Adrenal gland (tissue), 12 donors: ENCODE results near the gene KLF12. TPM values are rescaled to one million over a fixed set of nuclear protein-coding genes. Genes with fewer than 3 reads are reported as not detected.

ENCODE experiments used
- DNase-seq, 7 donors: peaks; one replicate each; pipeline ENCODE4 v3.0.0-alpha.2; 2019 to 2020
- H3K27ac ChIP-seq, 5 donors: fragments of 200-600 bp; sonication (generic) in 4 of 5; 1 replicate in 3 of 5; 2 replicates in 2 of 5; pipeline versions ENCODE4 v1.5.1 to v1.8.0; 2016 to 2020; ENCODE audit warnings: mild to moderate bottlenecking in 1 of 5
- H3K27me3 ChIP-seq: fragments of 200-600 bp; 2 replicates; pipeline ENCODE4 v1.8.0; 2021
- H3K36me3 ChIP-seq, 2 donors: fragments of 200-600 bp; replicated peaks in 1 of 2; 1 replicate in 1 of 2; 2 replicates in 1 of 2; pipeline versions ENCODE4 v1.5.1 to v1.8.0; 2018 to 2022
- H3K4me1 ChIP-seq, 2 donors: fragments of 200-600 bp; replicated peaks in 1 of 2; 1 replicate in 1 of 2; 2 replicates in 1 of 2; pipeline versions ENCODE4 v1.5.1 to v1.8.0; 2018 to 2021
- H3K4me3 ChIP-seq, 4 donors: fragments of 200-600 bp; sonication (generic) in 3 of 4; one replicate each; pipeline ENCODE4 v1.5.1; 2016 to 2018
- H3K9me3 ChIP-seq, 3 donors: fragments of 200-600 bp; sonication (generic) in 1 of 3; replicated peaks in 1 of 3; 1 replicate in 2 of 3; 2 replicates in 1 of 3; pipeline versions ENCODE4 v1.5.1 to v1.8.0; 2016 to 2021
- POLR2A ChIP-seq, 2 donors: fragments of 450-650 bp; IDR thresholded peaks; one replicate each; pipeline ENCODE4 v1.6.1; 2017; ENCODE audit warnings: antibody characterized with exemption in 2 of 2, mild to moderate bottlenecking in 2 of 2, moderate library complexity in 1 of 2
- WGBS, 4 donors: extraction: QIAGEN DNeasy Blood & Tissue Kit in 2 of 4; methylation state at CpG; one replicate each; pipeline versions ENCODE4 v1.1.5 to v1.1.7; 2013 to 2017; 5-methylcytosine and 5-hydroxymethylcytosine counted together
- intact Hi-C, 2 donors: fragments of 100-400 bp; cut with DNase I; formaldehyde crosslinking; loops; one replicate each; pipeline versions ENCODE4 v1.14.1 to v1.15.0; 2022 to 2023
- polyA plus RNA-seq, 3 donors: library from polyadenylated mRNA; stranded (reverse); fragments of 200-250 nt in 2 of 3; fragments of 350-450 nt in 1 of 3; fragmentation: Illumina TruSeq in 1 of 3; extraction: RNeasy Lipid Tissue Mini Kit (QIAGEN cat#74804) in 1 of 3; gene quantifications; one replicate each; pipeline ENCODE4 v1.2.3, GENCODE V29; 2013 to 2014
- total RNA-seq, 9 donors: library from RNA; depleted of rRNA in 4 of 9; stranded (reverse); fragments of >200 nt in 4 of 9; fragments of 120-200 nt in 1 of 9; fragmentation: NEBNext Ultra II Directional in 1 of 9; extraction: Animal tissue kit (Norgen Biotek cat#: 25700) in 1 of 9; gene quantifications; one replicate each; pipeline versions ENCODE4 v1.1.0 to v1.2.4, GENCODE V29; 2013 to 2023
- TF ChIP-seq, protein P1 (sequence below), 6 experiments: fragments of 450-650 bp in 4 of 6; fragments of 200-600 bp in 2 of 6; sonication (generic) in 1 of 6; IDR thresholded peaks; 1 replicate in 5 of 6; 2 replicates in 1 of 6; pipeline versions ENCODE4 v1.5.1 to v1.8.0; 2016 to 2021; ENCODE audit warnings: antibody characterized with exemption in 6 of 6, mild to moderate bottlenecking in 2 of 6, moderate library complexity in 1 of 6
- donor health status: healthy with polysubstance abuse.
- donor health status: Bipolar disorder and iron deficiency.
- donor health status: DM: yes; HTN: yes; CAD: no.
- donor health status: DM: no; HTN: no; CAD: no.
- donor health status: DM: no; HTN: no; CAD: no.
- donor health status: DM: yes; HTN: yes; CAD: no.

Gene KLF12
- total and polyA plus RNA-seq, 12 donors: 0.77 to 16.0 (median 4.4) TPM

DNA sequence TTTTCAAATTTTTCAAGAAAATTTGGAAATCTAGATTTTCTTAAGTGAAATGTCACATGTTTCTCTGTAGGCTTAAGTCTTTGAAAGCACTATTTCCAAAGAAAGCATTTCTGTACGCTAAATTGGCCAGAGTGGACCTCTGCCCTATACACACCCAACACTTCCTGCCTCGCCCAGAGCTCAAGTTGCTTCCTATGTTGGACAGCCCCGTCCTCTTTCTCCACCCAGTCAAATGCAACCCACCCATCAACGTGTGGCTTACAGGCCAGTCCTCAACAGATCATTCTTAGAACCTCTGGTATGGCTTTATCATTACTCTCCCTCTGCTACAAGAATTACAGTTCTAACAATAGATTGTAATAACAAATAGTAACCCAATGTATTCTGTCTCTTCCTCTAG, 24.2 kb downstream of the KLF12 start:
- Histone ChIP-seq H3K27ac (no peak overlapping the region), H3K9me3 (no peaks in the 10 kb centered on the region), H3K4me1 (no peaks in the 10 kb centered on the region), H3K36me3 (no peaks in the 10 kb centered on the region), H3K27me3 (no peaks in the 10 kb centered on the region), H3K4me3 (no peak overlapping the region)
- no peak for TF ChIP-seq POLR2A (IDR thresholded peaks at IDR 0.05)
- TF ChIP-seq, protein P1, sequence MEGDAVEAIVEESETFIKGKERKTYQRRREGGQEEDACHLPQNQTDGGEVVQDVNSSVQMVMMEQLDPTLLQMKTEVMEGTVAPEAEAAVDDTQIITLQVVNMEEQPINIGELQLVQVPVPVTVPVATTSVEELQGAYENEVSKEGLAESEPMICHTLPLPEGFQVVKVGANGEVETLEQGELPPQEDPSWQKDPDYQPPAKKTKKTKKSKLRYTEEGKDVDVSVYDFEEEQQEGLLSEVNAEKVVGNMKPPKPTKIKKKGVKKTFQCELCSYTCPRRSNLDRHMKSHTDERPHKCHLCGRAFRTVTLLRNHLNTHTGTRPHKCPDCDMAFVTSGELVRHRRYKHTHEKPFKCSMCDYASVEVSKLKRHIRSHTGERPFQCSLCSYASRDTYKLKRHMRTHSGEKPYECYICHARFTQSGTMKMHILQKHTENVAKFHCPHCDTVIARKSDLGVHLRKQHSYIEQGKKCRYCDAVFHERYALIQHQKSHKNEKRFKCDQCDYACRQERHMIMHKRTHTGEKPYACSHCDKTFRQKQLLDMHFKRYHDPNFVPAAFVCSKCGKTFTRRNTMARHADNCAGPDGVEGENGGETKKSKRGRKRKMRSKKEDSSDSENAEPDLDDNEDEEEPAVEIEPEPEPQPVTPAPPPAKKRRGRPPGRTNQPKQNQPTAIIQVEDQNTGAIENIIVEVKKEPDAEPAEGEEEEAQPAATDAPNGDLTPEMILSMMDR (IDR thresholded peaks at IDR 0.05): no peak
- WGBS, 4 donors: 76 to 82% (median 79%) methylated on average over 4 of the region's 4 CpGs
- no peak for DNase-seq
- intact Hi-C loops: no loop called here

DNA sequence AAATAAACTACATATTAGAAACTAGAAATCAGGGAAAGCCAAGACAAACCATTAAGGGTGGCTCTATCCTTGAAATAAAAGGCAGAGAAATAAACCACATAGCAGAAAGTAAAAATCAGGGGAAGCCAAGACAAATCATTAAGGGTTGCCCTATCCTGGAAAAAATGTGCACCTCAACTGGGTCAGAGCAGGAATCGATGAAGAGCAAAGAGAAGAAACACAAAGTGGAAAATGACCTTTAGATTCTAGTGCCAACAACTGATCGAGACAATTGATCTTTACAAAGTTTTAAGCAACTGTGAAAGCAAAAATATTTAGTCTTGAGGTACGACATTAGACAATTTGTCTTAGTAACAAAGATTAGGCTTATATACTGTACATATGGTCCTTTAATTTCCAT, 26.6 kb downstream of the KLF12 start:
- WGBS, 4 donors: 87 to 94% (median 93%) methylated on average over 3 of the region's 3 CpGs
- Histone ChIP-seq H3K27me3 (no peaks in the 10 kb centered on the region), H3K4me3 (no peak overlapping the region), H3K4me1 (no peaks in the 10 kb centered on the region), H3K36me3 (no peaks in the 10 kb centered on the region), H3K27ac (no peak overlapping the region), H3K9me3 (no peaks in the 10 kb centered on the region)
- DNase-seq: no peak
- intact Hi-C loops: no loop called here
- TF ChIP-seq, protein P1 (IDR thresholded peaks at IDR 0.05): no peak
- no peak for TF ChIP-seq POLR2A (IDR thresholded peaks at IDR 0.05)

DNA sequence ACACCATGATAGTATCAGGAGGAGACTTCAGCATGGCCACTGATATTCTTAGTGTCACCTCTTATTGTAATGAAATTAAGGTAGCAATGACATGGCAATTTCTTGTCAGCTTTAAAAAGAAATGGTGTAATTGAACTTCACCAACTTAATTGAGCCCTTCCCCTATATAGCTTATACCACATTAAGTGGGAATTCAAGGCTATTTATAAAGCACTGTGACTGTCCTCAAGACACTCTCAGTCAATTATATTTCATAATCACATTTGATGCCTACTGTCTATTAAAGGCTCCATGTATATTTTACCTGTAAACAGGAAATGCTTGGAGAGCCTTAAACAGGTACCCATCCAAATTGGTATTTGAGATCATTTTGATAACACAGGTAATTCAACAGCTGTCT, 28.3 kb downstream of the KLF12 start:
- Histone ChIP-seq H3K9me3 (no peaks in the 10 kb centered on the region), H3K27ac (no peak overlapping the region), H3K4me3 (no peak overlapping the region), H3K36me3 (no peaks in the 10 kb centered on the region), H3K27me3 (no peaks in the 10 kb centered on the region), H3K4me1 (no peaks in the 10 kb centered on the region)
- DNase-seq: no peak
- TF ChIP-seq, protein P1 (IDR thresholded peaks at IDR 0.05): no peak
- no peak for TF ChIP-seq POLR2A (IDR thresholded peaks at IDR 0.05)
- intact Hi-C loops: no loop called here

DNA sequence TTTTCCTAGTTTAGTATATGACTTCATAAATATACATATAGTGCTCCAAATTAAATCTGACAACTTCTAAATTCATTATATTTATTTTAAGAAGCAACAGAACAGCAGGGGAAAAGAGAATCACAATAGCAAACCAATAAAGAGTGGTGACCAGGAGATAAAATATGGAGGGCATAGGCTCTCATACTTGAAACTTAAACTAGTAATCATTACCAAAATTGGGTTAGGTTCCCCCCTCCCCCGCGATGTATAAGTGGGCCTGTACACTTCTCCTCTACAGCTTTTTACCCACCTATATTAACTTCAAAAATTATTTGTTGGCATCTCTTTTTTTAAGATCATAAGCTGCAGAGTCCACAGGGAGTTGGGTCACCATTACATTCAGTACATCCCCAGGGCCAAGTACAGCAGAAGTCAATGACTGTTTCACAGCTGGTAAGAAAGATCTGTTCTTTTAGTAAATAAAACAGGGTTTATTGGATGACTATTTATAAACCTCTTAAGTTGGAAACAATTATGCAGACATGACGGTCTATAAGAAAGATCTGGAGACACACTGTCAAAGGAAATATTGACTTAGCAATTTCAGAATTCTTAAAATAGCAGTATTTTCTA, 29.4 kb downstream of the KLF12 start:
- TF ChIP-seq, protein P1 (IDR thresholded peaks at IDR 0.05): no peak
- TF ChIP-seq POLR2A (IDR thresholded peaks at IDR 0.05): no peak
- H3K9me3 ChIP-seq: no peaks in the 10 kb centered on the region
- H3K27ac ChIP-seq: no peak overlapping the region
- DNase-seq: no peak
- H3K4me3 ChIP-seq: no peak overlapping the region
- 79 to 92% (median 88%) methylated on average over 3 of the region's 3 CpGs for WGBS, 4 donors
- intact Hi-C loops: no loop called here
- H3K27me3 ChIP-seq: no peaks in the 10 kb centered on the region
- no peaks in the 10 kb centered on the region for H3K36me3 ChIP-seq
- no peaks in the 10 kb centered on the region for H3K4me1 ChIP-seq
